NB4 (cell line): Measurements from ENCODE around the gene ADGRF3.
"Not testable (repeated sequence)": the region's sequence is repeated elsewhere in the genome, so short reads cannot be mapped to it uniquely, and the experiment has no call there.

ENCODE experiments used
- DNase-seq: peaks from one replicate; pipeline ENCODE4 v3.0.0; 2010; ENCODE audit warnings: low read depth
- H3K4me3 ChIP-seq: one replicate; pipeline ENCODE4 v1.5.1; 2011; ENCODE audit warnings: mild to moderate bottlenecking, low read depth, low read length, moderate library complexity
- CTCF ChIP-seq: IDR thresholded peaks from one replicate; pipeline ENCODE4 v1.5.1; 2012; ENCODE audit warnings: low read depth, low read length
- MYC ChIP-seq: IDR thresholded peaks from 2 replicates; pipeline ENCODE4 v1.6.1; 2011; ENCODE audit warnings: low read depth, low read length
- POLR2A ChIP-seq: IDR thresholded peaks from 2 replicates; pipeline ENCODE4 v1.6.1; 2011; ENCODE audit warnings: mild to moderate bottlenecking; ENCODE audit not compliant: insufficient read length; ENCODE audit errors: extremely low read depth
- TF ChIP-seq, protein P1 (sequence below): IDR thresholded peaks from 2 replicates; pipeline ENCODE4 v1.6.1; 2011; ENCODE audit warnings: low read depth, low read length

Gene ADGRF3

DNA sequence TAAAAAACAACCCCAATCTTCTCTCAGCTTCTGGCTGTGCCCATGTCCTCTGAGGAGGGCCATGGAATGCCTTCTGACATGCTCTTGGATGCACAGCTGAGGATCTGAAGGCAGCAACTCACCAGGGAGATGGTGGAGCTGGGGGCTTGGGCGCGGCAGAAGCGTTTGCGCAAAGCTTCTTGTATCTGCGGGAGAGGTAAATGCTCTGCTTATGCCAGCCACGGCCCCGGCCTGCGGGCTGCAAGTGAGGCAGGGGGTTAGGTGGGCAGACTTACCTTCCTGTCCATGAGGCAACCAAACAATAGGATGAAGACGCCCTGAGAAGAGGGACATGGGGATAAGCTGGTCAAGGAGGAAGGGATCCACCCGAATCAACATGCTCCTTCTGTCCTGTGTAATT is 36.7 kb downstream of the ADGRF3 start:
- TF ChIP-seq POLR2A (no peak), MYC (no peak), CTCF (no peak)
- TF ChIP-seq, protein P1, sequence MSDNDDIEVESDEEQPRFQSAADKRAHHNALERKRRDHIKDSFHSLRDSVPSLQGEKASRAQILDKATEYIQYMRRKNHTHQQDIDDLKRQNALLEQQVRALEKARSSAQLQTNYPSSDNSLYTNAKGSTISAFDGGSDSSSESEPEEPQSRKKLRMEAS: no peak
- DNase-seq: no peak
- H3K4me3 ChIP-seq: no peak overlapping the region

DNA sequence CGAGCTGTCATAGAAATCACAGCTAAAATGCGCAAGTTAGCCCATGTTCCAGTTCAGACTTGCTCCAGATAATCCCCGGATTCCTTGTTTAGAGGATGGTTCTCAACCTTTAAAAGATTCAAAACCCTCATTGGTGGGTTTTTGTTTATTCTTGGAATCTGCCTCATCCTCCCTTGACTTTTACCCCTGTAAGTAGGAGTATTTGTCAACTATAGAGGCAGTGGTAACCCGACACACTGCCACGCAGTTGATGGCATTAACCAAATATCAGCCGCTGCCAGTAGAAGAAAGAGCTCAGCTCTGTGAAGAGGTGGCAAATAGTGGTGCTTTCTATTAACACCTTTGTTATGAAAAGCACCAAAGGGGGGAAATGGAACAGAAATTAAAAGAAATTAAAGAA is 41.0 kb downstream of the ADGRF3 start:
- DNase-seq: no peak
- H3K4me3 ChIP-seq: no peak overlapping the region
- TF ChIP-seq POLR2A (no peak), MYC (no peak), CTCF (no peak)
- TF ChIP-seq, protein P1: no peak

- not testable (repeated sequence) for H3K4me3 ChIP-seq, DNase-seq
Measured at GRCh38 chr2:26305094-26305493, 41.5 kb downstream of the ADGRF3 start.

DNA sequence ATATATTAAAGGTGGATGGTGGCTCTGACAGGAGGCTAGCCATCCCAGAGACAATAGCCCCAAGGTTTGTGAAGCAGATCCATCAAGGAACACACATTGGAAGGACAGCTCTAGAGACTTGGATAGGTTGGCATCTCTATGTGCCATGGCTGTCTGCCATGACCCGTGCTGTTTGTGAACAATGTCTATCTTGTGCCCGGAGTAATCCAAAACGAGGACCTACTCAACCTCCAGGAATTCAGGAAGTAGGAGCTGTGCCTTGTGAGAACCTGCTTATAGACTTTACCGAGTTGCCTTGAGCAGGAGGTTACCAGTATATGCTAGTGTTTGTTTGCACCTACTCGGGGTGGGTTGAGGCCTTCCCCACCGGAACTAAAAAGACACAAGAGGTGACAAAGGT is 43.7 kb downstream of the ADGRF3 start:
- no peak for DNase-seq
- TF ChIP-seq CTCF (no peak), MYC (no peak), POLR2A (no peak)
- TF ChIP-seq, protein P1: no peak
- H3K4me3 ChIP-seq: no peak overlapping the region

GRCh38 chr2:26300234-26300925 is 46.2 kb downstream of the ADGRF3 start:
- DNase-seq: peak; percentile 31
- TF ChIP-seq CTCF (no peak), MYC (0 out of 2 replicates have a peak, but pooled peaks have one; percentile 11)
- TF ChIP-seq, protein P1: peak; percentile 68
- H3K4me3 ChIP-seq: no peak overlapping the region

DNA sequence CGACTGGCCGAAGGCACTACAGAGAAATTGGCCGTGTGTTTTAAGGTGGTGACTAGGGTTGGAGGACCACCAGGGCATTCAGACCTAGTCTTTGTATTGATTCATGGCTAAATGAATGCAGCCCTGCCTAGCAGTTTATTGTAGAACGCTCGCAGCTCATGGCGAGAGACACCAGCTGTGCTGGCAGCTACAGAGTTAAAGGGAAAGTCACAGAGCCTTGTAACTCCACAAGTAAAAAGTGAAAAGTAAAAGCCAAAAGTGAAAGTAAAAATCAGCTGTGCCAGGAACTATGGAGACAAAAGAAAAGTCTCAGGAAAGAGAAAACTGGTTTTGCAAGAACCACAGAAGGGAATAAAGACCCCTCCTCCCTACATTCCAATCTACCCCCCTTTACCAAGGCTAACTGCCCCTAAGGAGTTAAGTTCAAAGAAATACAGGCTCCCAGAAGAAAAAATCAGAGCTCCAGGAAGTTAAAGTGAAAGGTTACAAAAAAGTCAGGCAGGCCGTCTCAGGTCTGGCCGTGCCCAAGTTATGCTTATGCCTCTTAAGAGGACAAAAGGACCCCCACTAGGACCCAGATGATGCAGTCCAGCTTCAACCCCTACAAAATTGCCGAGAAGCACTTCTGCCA is 47.0 kb downstream of the ADGRF3 start:
- peak overlapping the region; percentile 53 for H3K4me3 ChIP-seq
- DNase-seq: peak; percentile 53
- TF ChIP-seq POLR2A (no peak), MYC (no peak), CTCF (no peak)
- TF ChIP-seq, protein P1: no peak
